ENCODE measurements around the gene SRPK3.
A peak's percentile ranks its signal among the peaks of the same experiment; 100 is the strongest.

DNA sequence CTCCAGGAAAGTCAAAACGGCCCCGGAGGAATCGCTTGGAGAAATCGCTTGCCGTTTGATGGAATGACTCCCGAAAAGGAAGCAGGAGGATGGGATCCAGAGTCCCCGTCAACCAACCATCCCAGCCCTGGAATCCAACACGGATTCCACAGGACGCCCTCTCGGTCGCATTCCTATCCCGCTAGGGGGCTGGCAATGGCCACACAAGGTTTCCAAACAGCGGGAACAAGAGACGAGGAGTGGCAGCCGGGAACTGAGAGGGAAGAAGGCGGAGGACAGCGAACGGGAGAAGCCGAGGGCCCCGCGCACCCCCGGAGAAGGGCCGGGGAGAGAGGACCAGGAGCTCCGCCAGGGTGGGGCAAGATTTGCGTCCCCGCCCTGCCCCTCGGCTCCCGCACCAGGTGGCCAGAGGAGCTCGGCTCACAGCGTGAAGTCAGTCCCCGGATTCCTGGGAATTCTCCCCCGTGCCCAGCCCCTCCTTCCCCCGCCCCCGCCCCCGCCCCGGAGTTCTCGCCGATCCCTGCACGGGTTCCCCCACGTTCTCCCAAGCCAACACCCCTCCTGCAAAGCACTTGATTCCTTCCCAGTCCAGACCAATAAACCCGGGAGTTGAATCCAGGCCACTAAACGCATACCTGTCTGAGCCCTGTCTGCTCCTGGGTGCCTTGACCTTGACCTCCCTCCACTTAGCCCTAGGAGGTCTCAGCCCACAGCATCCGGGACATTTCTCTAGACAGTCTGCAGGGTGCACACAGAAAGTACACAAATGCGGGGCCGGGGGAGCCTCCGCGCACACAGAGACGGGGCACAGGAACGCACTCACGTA is 48.1 kb downstream of the SRPK3 start:
- TF ChIP-seq, protein P1, sequence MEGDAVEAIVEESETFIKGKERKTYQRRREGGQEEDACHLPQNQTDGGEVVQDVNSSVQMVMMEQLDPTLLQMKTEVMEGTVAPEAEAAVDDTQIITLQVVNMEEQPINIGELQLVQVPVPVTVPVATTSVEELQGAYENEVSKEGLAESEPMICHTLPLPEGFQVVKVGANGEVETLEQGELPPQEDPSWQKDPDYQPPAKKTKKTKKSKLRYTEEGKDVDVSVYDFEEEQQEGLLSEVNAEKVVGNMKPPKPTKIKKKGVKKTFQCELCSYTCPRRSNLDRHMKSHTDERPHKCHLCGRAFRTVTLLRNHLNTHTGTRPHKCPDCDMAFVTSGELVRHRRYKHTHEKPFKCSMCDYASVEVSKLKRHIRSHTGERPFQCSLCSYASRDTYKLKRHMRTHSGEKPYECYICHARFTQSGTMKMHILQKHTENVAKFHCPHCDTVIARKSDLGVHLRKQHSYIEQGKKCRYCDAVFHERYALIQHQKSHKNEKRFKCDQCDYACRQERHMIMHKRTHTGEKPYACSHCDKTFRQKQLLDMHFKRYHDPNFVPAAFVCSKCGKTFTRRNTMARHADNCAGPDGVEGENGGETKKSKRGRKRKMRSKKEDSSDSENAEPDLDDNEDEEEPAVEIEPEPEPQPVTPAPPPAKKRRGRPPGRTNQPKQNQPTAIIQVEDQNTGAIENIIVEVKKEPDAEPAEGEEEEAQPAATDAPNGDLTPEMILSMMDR (IDR thresholded peaks at IDR 0.05; ENCODE audit: poor library complexity, severe bottlenecking) = peak; percentile 22
- TF ChIP-seq TAF1 (IDR thresholded peaks at IDR 0.05; ENCODE audit: low read depth) (peak; percentile 34), SMC3 (conservative IDR thresholded peaks at IDR 0.05; ENCODE audit: poor library complexity) (peak; percentile 26)
